Activated naive CD8-positive, alpha-beta T cell treated with anti-CD3 and anti-CD28 coated beads, Interleukin-2, amount 10 ng/mL, durations not matched to agents 7 days and 5 days (primary cell): ENCODE data around the gene COQ8B. TPM values are rescaled to one million over a fixed set of nuclear protein-coding genes. Genes with fewer than 3 reads are reported as not detected.
"Not testable (repeated sequence)": the region's sequence is repeated elsewhere in the genome, so short reads cannot be mapped to it uniquely, and the experiment has no call there.

Source experiments
- ATAC-seq: fragments of 150-1000 bp; cut with Tn5 transposase; one replicate; pipeline ENCODE4 v1.10.0; 2021; ENCODE audit warnings: low read depth, moderate library complexity
- POLR2A ChIA-PET: fragments of 350-600 bp; sonication (Branson Sonifier 250); formaldehyde crosslinking; loops from one replicate; lab custom pipeline; 2021; ENCODE audit warnings: antibody characterized with exemption; lab: Charles Lee
- DNase-seq: peaks from one replicate; pipeline ENCODE4 v3.0.0; 2021
- H3K27ac Mint-ChIP-seq: one replicate; pipeline ENCODE4 v1.8.0; 2022; ENCODE audit warnings: mild to moderate bottlenecking, mixed read lengths
- H3K27me3 Mint-ChIP-seq: one replicate; pipeline ENCODE4 v1.8.0; 2022; ENCODE audit warnings: mild to moderate bottlenecking, moderate library complexity, mixed read lengths
- H3K36me3 Mint-ChIP-seq: one replicate; pipeline ENCODE4 v1.8.0; 2021; ENCODE audit warnings: mild to moderate bottlenecking, mixed read lengths
- H3K4me1 Mint-ChIP-seq: one replicate; pipeline ENCODE4 v1.8.0; 2021; ENCODE audit warnings: mixed read lengths
- H3K4me3 Mint-ChIP-seq: one replicate; pipeline ENCODE4 v1.8.0; 2022; ENCODE audit warnings: mild to moderate bottlenecking, moderate library complexity, mixed read lengths
- H3K9me3 Mint-ChIP-seq: one replicate; pipeline ENCODE4 v1.8.0; 2021; ENCODE audit warnings: mixed read lengths
- total RNA-seq, 2 experiments: library from RNA; stranded (reverse); gene quantifications; one replicate each; pipeline ENCODE4 v1.2.3, GENCODE V29; 2021

The COQ8B gene
- total RNA-seq, 2 experiments from 2014 or later: 35.8 to 36.8 TPM

DNA sequence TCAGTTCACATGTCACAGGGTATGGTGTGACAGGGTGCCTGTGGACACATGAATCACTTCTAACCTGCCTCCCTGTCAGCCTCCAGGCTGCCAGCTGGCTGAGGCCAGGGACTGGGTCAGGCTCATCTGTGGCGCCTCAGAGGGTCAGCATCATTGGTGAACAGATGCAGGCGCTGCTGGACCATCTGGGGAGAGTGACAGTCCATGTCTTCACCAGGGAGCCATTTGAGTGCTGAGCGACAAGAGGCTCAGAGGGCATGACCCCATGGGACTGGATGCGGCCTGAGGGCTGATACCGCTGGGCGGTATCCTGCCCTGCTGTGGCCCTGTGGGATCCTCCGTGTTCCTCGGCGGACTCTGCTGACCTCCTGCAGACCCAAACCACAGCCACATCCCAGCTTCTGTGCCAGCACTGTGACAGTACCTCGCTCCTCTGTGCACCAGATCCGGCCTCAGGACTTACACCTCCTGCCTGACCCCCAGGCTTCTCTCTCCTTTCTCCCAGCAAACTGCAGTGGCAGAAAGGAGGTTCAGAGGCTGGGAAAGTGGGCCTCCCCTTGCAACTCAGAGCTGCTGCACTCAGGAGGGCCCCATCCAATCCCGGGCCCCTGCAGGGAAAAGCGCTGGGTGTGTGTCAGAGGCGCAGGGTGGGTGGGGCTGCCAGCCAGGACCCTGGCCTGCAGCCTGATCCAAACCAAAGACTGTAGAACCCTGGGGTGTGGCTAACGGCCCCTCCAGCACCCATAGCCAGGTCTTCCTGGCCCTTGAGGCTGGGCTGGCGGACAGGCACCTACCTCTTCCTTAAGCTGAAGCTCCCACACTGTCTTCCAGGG is 23.4 kb upstream of the COQ8B start:
- Mint-ChIP-seq H3K27ac (no peak overlapping the region), H3K36me3 (peaks cover 3% of the 10 kb centered on the region), H3K27me3 (no peaks in the 10 kb centered on the region), H3K4me1 (peaks cover 3% of the 10 kb centered on the region), H3K4me3 (no peak overlapping the region), H3K9me3 (no peaks in the 10 kb centered on the region)
- DNase-seq (no peak), ATAC-seq (no peak)
- POLR2A ChIA-PET: interaction anchor here (2.8 kb wide), 1 partner anchor 10 kb away, joined by 11 read pairs; the partner anchor contains the start of genes ACTMAP and SNRPA

DNA sequence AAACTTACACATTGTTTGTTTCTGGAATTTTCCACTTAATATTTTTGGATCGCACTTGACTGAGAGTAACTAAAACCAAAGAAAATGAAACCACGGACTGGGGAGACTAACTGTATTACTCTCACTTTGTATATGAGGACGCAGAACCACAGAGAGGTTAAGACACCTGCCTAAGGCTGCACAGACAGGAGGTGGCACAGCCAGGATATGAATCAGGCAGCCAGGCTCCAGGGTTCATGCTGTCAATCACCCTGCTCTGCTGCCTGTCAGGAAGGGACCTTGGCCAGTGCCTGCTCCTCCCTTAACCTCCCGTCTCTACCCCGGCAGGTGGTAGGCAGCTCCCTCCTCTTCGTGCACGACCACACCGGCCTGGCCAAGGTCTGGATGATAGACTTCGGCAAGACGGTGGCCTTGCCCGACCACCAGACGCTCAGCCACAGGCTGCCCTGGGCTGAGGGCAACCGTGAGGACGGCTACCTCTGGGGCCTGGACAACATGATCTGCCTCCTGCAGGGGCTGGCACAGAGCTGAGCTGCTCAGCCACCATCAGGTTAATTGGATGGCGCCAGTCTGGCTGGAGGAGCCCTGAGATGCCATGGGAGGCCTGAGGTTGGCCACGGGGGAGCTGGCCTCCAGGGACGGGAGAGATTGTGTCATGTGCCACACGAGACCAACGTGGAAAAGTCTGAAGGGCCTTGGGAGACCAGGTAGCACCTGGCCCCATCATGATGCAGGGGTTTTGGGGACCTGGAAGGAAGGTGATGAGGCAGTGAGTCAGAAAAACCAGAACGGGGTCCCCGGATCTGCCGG is 22.5 kb upstream of the COQ8B start:
- no peak for ATAC-seq

DNA sequence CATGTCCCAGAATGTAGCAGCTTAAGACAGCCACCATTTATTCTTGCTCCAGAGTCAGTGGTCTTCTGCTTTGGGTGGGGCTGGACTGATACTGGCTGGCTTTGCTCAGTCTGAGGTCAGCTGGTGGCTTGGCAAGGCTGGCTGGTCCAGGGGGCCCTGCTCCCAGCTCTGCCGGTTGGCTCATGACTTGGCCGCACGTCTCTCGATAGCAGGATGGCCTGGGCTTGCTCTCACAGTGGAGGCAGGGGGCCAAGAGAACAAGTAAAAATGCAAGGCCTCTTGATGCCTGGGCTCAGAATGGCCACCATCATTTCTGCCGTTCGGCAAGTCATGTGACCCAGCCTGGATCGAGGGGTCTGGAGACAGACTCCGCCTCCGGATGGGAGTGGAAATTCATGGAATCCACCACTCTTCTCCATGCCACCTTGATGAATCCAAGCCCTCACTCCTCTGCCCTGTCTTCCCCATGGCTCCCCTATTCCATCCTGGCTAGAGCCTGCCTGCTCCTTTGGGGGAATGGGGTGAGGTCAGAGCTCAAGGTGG is 20.5 kb upstream of the COQ8B start:
- ATAC-seq (no peak), DNase-seq (no peak)
- POLR2A ChIA-PET: no interaction called here
- peaks cover 7% of the 10 kb centered on the region for H3K36me3 Mint-ChIP-seq
- H3K27ac Mint-ChIP-seq: no peak overlapping the region
- no peak overlapping the region for H3K4me3 Mint-ChIP-seq
- H3K9me3 Mint-ChIP-seq: no peaks in the 10 kb centered on the region
- no peaks in the 10 kb centered on the region for H3K27me3 Mint-ChIP-seq
- H3K4me1 Mint-ChIP-seq: peaks cover 3% of the 10 kb centered on the region

More for the DNA sequence above, 22.5 kb upstream of the COQ8B start:
- Mint-ChIP-seq H3K4me1 (peaks cover 3% of the 10 kb centered on the region), H3K4me3 (no peak overlapping the region), H3K36me3 (peaks cover 3% of the 10 kb centered on the region), H3K27ac (no peak overlapping the region), H3K9me3 (no peaks in the 10 kb centered on the region), H3K27me3 (no peaks in the 10 kb centered on the region)
- POLR2A ChIA-PET: no interaction called here
- DNase-seq: no peak

DNA sequence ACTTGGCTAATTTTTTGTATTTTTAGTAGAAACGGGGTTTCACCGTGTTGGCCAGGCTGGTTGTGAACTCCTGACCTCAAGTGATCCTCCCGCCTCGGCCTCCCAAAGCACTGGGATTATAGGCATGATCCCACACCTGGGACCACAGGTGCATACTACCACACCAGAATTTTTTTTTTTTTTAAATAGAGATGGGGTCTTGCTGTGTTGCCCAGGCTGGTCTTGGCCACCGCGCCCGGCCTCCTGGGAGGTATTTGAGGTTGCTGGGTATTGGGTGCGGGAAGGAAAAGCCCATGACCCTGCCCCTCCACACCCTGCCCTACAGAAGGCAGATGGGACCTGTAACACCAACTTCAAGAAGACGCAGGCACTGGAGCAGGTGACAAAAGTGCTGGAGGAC is 20.0 kb upstream of the COQ8B start:
- Mint-ChIP-seq H3K9me3 (no peaks in the 10 kb centered on the region), H3K4me3 (no peak overlapping the region), H3K27me3 (no peaks in the 10 kb centered on the region), H3K27ac (no peak overlapping the region), H3K4me1 (peaks cover 3% of the 10 kb centered on the region), H3K36me3 (peaks cover 8% of the 10 kb centered on the region)
- ATAC-seq (no peak), DNase-seq (no peak)
- POLR2A ChIA-PET: no interaction called here

DNA sequence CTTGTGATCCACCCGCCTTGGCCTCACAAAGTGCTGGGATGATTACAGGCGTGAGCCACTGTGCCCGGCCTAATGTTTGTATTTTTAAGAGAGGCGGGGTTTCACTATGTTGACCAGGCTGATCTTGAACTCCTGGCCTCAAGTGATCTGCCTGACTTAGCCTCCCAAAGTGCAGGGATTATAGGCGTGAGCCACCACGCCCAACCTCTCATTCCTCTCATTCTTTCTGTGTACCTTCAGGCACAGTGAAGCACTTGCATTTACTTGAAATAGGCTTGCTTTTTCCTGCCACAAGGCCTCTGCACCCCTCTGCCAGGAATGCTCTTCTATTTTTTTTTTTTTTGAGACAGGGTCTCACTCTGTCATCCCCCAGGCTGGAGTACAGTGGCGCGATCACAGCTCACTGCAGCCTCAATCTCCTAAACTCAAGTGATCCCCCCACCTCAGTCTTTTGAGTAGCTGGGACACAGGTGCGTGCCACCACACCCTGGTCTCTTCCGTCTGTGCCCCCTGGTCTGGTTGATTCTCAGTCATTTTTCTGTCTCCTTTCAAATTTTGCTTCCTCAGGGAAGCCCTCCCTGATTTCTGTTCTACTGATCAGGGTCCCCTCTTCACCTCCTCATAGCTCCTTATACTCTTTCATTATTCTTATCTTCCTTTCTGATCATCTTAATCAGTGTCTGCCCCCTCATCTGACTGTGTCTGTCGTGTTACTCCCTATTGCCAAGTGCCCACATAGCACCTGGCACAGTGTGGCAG is 18.5 kb upstream of the COQ8B start:
- ATAC-seq (no peak), DNase-seq (no peak)
- POLR2A ChIA-PET: interaction anchor here (0.9 kb wide), 1 partner anchor 11 kb away, joined by 3 read pairs; no protein-coding TSS in a partner anchor
- Mint-ChIP-seq H3K36me3 (peaks cover 19% of the 10 kb centered on the region), H3K27ac (peak overlapping the region; percentile 12), H3K4me1 (peaks cover 3% of the 10 kb centered on the region), H3K4me3 (no peak overlapping the region), H3K9me3 (no peaks in the 10 kb centered on the region), H3K27me3 (no peaks in the 10 kb centered on the region)

DNA sequence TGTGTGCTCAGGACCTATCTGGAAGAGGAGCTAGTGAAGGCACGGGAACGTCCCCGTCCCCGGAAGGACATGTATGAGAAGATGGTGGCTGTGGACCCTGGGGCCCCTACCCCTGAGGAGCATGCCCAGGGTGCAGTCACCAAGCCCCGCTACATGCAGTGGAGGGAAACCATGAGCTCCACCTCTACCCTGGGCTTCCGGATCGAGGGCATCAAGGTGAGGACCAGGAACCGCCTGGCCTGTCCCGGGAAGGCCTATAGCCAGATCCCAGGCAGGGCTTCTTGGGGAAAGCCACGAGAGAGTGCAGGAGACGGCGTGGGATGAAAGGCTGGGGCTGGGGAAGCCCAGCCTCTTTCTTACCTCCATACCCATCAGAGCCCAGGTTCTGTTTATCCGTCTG is 16.5 kb upstream of the COQ8B start:
- Mint-ChIP-seq H3K27me3 (no peaks in the 10 kb centered on the region), H3K4me1 (no peaks in the 10 kb centered on the region), H3K9me3 (no peaks in the 10 kb centered on the region), H3K27ac (no peak overlapping the region), H3K4me3 (no peak overlapping the region), H3K36me3 (peaks cover 20% of the 10 kb centered on the region)
- no peak for DNase-seq
- POLR2A ChIA-PET: interaction anchor here (1.3 kb wide), 1 partner anchor 12 kb away, joined by 3 read pairs; no protein-coding TSS in a partner anchor
- no peak for ATAC-seq

DNA sequence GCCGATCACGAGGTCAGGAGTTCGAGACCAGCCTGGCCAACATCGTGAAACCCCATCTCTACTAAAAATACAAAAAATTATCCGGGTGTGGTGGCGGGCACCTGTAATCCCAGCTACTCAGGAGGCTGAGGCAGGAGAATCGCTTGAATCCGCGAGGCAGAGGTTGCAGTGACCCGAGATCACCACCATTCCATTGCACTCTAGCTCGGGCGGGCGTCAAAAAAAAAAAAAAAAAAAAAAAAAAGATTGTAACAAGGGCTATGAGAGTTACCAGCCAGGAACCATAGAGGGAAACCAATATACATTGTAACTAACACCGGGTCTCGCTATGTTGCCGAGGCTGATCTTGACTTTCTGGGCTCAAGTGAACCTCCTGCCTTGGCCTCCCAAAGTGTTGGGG is 15.6 kb upstream of the COQ8B start:
- H3K4me1 Mint-ChIP-seq, DNase-seq, ATAC-seq, H3K4me3 Mint-ChIP-seq, POLR2A ChIA-PET, H3K9me3 Mint-ChIP-seq, H3K27ac Mint-ChIP-seq, H3K27me3 Mint-ChIP-seq: not testable (repeated sequence)
- H3K36me3 Mint-ChIP-seq: peaks cover 17% of the 10 kb centered on the region

DNA sequence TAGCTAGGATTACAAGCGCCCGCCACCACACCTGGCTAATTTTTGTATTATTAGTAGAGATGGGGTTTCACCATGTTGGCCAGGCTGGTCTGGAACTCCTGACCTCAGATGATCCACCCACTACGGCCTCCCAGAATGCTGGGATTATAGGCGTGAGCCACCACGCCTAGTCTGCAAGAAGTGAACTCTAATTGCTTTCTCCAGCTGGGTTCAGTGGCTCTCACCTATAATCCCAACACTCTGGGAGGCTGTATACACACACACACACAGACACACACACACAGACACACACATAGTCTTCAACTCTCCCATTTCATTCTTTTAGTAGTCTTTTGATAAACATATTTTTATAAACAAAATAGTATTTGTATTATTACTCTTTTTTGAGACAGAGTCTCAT is 13.4 kb upstream of the COQ8B start:
- H3K4me1 Mint-ChIP-seq, H3K9me3 Mint-ChIP-seq, DNase-seq, ATAC-seq, H3K4me3 Mint-ChIP-seq, H3K27ac Mint-ChIP-seq, POLR2A ChIA-PET, H3K27me3 Mint-ChIP-seq: not testable (repeated sequence)
- peaks cover 22% of the 10 kb centered on the region for H3K36me3 Mint-ChIP-seq

DNA sequence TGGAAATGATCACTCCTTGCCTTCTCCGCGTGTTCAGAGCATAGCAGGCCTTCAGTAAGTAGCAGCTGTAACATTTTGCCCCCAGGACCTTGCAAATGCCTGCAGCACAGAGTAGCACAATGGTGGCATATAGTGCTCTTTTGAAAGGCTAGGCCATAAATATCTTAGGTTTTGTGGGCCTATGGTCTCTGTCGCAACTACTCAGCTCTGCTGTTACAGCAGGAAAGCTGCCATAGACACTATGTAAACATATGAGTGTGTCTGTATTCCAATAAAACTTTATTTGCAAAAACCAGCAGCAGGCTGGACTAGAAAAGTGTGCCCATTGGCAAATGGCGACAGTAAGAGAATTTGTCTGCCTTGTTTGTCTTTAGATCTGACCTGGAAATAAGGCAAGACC is 9.6 kb upstream of the COQ8B start:
- ATAC-seq: no peak
- no peak for DNase-seq
- Mint-ChIP-seq H3K36me3 (peaks cover 30% of the 10 kb centered on the region), H3K27ac (no peak overlapping the region), H3K4me3 (no peak overlapping the region), H3K27me3 (no peaks in the 10 kb centered on the region), H3K9me3 (no peaks in the 10 kb centered on the region), H3K4me1 (no peaks in the 10 kb centered on the region)
- POLR2A ChIA-PET: no interaction called here

DNA sequence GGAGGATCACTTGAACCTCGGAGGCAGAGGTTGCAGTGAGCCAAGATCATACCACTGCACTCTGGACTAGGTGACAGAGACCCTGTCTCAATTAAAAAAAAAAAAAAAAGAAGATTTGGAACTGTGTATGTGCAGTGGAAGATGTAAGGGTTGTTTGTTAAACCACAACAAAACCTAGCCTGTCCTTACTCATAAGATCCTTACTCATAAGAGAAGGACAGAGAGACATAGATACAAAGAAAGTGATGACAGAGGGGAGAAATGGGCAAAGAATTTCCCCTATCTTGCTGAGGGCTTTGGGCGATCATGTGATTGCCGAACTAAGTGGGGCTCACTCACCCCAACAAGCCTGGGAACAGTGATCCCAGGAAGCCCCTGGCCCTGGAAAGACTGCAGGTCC is 8.2 kb upstream of the COQ8B start:
- Mint-ChIP-seq H3K4me1 (peaks cover 9% of the 10 kb centered on the region), H3K27ac (no peak overlapping the region), H3K9me3 (no peaks in the 10 kb centered on the region), H3K36me3 (peaks cover 21% of the 10 kb centered on the region), H3K4me3 (no peak overlapping the region), H3K27me3 (no peaks in the 10 kb centered on the region)
- DNase-seq: no peak
- POLR2A ChIA-PET: interaction anchor here (0.7 to 0.9 kb wide), 2 partner anchors 11 to 64 kb away, joined by 3 read pairs; no protein-coding TSS in a partner anchor
- no peak for ATAC-seq

DNA sequence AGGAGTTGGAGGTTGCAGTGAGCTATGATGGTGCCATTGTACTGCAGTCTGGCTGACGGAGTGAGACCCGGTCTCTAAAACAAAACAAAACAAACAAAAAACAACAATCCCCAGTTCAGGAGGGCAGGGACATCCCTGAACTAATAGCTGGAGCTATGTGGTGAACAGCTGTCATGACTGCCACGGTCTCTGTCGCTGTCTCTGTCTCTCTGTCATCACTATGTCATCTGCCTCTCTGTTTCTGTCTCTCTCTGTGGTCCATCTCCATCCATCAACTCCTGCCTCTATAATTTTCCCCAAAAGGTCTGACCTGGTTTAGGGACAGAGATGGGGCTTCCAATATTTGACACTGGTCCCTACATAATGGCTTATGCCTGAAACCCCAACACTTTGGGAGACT is 7.6 kb upstream of the COQ8B start:
- Mint-ChIP-seq H3K4me1 (peaks cover 13% of the 10 kb centered on the region), H3K36me3 (peaks cover 21% of the 10 kb centered on the region), H3K4me3 (no peak overlapping the region), H3K27ac (no peak overlapping the region), H3K9me3 (no peaks in the 10 kb centered on the region), H3K27me3 (no peaks in the 10 kb centered on the region)
- POLR2A ChIA-PET: interaction anchor here (0.7 to 0.9 kb wide), 2 partner anchors 11 to 65 kb away, joined by 3 read pairs; no protein-coding TSS in a partner anchor
- no peak for ATAC-seq
- no peak for DNase-seq

DNA sequence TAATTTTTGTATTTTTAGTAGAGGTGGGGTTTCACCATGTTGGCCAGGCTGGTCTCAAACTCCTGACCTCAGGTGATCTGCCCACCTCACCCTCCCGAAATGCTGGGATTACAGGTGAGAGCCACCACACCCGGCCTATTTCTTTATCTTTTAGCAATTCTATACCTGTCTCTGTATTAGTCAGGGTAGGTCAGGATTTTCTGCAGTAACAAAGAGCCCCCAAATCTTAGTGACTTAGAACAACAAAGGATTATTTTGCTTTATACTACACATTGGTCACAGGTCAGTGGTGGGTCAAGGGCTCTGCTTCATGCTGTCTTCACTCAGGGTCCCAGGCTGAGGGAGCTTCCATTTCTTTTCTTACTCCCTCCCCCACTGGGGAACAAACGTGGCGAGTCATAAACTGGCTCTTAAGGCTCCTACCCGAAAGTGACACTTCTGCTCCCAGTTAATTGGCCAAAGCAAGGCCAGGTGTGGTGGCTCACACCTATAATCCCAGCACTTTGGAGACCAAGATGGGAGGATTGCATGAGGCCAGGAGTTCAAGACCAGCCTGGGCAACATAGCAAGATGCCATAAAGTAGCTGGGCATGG is 7.1 kb upstream of the COQ8B start:
- H3K27me3 Mint-ChIP-seq: no peaks in the 10 kb centered on the region
- no peaks in the 10 kb centered on the region for H3K9me3 Mint-ChIP-seq
- H3K4me3 Mint-ChIP-seq: no peak overlapping the region
- DNase-seq: no peak
- no peak overlapping the region for H3K27ac Mint-ChIP-seq
- POLR2A ChIA-PET: no interaction called here
- no peak for ATAC-seq
- peaks cover 21% of the 10 kb centered on the region for H3K36me3 Mint-ChIP-seq
- peaks cover 17% of the 10 kb centered on the region for H3K4me1 Mint-ChIP-seq
